WI38 (cell line): ENCODE data around the gene SLC6A13.

Source experiments
- H3K4me3 ChIP-seq: 2 replicates; pipeline ENCODE4 v1.5.1; 2011; ENCODE audit warnings: low read depth, mild to moderate bottlenecking, control low read depth, low read length
- CTCF ChIP-seq: IDR thresholded peaks from 2 replicates; pipeline ENCODE4 v1.5.1; 2012; ENCODE audit warnings: low read depth, mild to moderate bottlenecking, control low read depth, low read length

The SLC6A13 gene

DNA sequence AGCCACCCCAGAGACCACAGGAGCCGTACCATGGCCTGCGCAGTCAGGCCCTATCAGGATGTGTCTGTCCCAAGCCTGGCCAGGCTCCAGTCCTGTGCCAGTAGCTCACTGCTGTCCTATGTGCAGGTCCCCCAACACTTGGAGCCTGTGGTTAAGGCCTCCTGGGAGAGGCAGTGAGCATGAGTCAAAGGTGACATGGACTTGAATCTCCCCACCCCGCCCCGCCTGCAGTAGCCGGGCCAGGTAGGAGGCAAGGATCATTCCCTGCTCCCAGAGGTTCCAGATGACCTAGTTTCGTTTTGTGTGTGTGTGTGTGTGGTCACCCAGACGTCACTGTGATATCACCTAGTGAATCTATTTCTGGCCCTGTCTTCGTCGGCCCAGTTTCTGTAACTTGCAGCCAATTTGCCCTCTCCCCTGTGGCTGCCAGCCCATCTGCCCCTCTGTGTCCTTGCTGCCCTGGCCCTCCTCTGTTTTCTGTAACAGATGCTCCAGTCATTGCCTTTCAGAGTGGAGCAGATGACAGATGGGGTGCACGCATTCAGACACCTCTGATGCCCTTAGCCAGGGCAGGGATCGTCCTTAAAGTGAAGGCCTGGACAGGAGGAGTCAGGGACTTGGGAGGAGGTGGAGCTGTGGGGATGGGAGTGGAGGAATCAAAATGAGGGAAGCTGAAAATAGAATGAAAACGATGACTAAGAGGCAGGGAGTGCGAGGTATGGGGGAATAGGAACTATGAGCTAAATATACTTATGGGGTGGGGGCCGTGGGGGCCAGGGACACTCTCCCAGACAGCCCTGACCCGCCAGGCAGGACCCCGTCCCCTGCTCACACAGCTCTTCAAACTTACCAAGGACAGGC lies 86.1 kb downstream of the SLC6A13 start:
- no peak overlapping the region for H3K4me3 ChIP-seq
- TF ChIP-seq CTCF, result no peak

- no peak for TF ChIP-seq CTCF
- no peak overlapping the region for H3K4me3 ChIP-seq
Observed at GRCh38 chr12:175759-176158, 86.9 kb downstream of the SLC6A13 start.

DNA sequence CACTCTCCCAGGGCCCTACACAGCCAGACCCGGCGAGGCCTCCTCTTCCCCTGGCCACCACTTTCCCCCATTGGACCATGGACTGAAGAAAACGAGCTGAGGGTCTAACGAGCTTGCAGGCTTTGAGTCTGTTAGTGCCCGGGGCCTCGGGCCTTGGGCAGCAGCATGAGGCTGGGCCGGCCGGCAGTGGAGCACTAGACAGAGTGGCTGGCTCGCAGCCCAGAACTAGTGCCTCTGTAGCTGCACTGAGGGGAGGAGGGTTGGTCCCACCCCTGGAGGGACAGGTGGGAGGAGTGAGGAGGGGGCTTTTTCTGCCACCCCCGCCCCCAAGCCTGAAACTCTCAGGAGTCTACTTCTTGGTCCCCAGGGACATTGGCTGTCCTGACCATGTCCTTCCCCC lies 87.4 kb downstream of the SLC6A13 start:
- H3K4me3 ChIP-seq, result no peak overlapping the region
- TF ChIP-seq CTCF, result no peak

DNA sequence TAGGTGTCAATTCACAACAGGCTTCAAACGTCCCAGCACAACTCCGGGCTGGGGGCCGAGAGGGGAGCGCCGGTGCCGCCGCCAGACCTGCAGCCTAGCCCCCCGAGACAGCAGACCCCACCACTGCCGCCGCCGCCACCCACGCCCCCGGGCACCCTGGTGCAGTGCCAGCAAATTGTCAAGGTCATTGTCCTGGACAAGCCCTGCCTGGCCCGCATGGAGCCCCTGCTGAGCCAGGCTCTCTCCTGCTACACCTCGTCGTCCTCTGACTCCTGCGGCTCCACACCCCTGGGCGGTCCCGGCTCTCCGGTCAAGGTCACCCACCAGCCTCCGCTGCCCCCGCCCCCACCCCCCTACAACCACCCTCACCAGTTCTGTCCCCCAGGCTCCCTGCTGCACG lies 88.0 kb downstream of the SLC6A13 start:
- no peak overlapping the region for H3K4me3 ChIP-seq
- TF ChIP-seq CTCF, result no peak

DNA sequence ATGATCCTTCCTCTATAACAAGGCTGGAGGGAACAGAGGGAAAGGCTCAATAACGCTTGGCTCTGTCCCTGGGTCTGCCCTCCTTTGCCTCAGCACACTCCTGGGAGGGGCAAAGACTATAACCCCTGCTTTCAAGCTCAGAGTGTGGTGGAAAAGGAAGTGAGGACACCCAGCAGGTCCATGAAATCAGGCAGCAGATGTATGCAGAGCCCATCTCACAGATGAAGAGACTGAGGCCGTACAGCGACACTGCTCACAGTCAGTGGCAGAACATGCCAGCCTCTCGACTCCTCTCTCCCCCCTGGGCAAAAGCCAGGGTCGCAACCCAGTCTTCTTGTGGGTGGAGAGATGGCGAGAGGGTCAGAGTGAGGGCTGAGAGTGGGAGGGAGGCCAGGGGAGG lies 88.5 kb downstream of the SLC6A13 start:
- TF ChIP-seq CTCF, result no peak
- H3K4me3 ChIP-seq, result no peak overlapping the region

DNA sequence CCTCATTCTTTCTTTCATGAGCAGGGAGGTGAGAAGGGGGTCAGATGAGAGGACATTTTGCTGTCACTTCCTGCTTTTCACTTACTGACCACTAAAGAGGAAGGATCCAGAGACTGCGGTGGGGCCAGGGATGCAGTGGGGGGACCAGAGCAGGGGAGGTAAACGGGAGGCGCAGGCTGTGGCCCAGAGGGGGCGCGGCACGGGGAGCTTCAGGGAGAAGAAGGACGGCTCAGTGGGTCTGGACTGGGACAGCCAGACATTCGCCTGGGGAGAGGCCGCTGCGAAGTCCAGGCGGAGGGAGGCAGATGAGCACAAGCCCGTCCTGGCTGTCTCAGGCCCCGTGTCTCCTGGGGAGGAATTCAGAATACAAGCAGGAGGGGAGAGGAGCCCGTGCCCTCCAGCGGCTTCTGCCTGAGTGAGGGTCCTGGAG lies 89.9 kb downstream of the SLC6A13 start:
- no peak for TF ChIP-seq CTCF
- H3K4me3 ChIP-seq, result no peak overlapping the region
